Activated CD4-positive, alpha-beta T cell treated with anti-CD3 and anti-CD28 coated beads for 48 hours (primary cell): ENCODE measurements around the gene DLD.
A peak's percentile ranks its signal among the peaks of the same experiment; 100 is the strongest.
"Not testable (repeated sequence)": the region's sequence is repeated elsewhere in the genome, so short reads cannot be mapped to it uniquely, and the experiment has no call there.

ENCODE experiments used
- DNase-seq: peaks from one replicate; pipeline ENCODE4 v3.0.0-alpha.2; 2020

Gene DLD

GRCh38 chr7:107874605-107875446 lies 16.2 kb upstream of the DLD start:
- DNase-seq: peak; percentile 51

GRCh38 chr7:107876916-107877315 lies 14.1 kb upstream of the DLD start:
- no peak for DNase-seq

- DNase-seq: no peak
Measured at GRCh38 chr7:107877731-107878382, 13.1 kb upstream of the DLD start.

GRCh38 chr7:107878636-107879035 lies 12.3 kb upstream of the DLD start:
- no peak for DNase-seq

GRCh38 chr7:107879400-107880035 lies 11.5 kb upstream of the DLD start:
- DNase-seq: peak; percentile 53

- no peak for DNase-seq
Measured at GRCh38 chr7:107882766-107883165, 8.2 kb upstream of the DLD start.

- DNase-seq: no peak
Measured at GRCh38 chr7:107884066-107884818, 6.7 kb upstream of the DLD start.

- DNase-seq: not testable (repeated sequence)
Measured at GRCh38 chr7:107887827-107888226, 3.2 kb upstream of the DLD start.

- DNase-seq: no peak
Measured at GRCh38 chr7:107889992-107890391, 991 bp upstream of the DLD start.

GRCh38 chr7:107890493-107890961 lies 456 bp upstream of the DLD start:
- DNase-seq: no peak

GRCh38 chr7:107891636-107892366 lies 818 bp downstream of the DLD start:
- DNase-seq: peak; percentile 26

GRCh38 chr7:107892367-107892741 lies 1.4 kb downstream of the DLD start:
- not testable (repeated sequence) for DNase-seq

GRCh38 chr7:107898997-107899594 lies 8.1 kb downstream of the DLD start:
- no peak for DNase-seq

GRCh38 chr7:107900496-107901015 lies 9.6 kb downstream of the DLD start:
- no peak for DNase-seq

- no peak for DNase-seq
Measured at GRCh38 chr7:107902381-107902780, 11.4 kb downstream of the DLD start.

- DNase-seq: no peak
Measured at GRCh38 chr7:107907790-107908189, 16.8 kb downstream of the DLD start.

- DNase-seq: no peak
Measured at GRCh38 chr7:107909445-107909844, 18.5 kb downstream of the DLD start.

GRCh38 chr7:107911981-107912380 lies 21.0 kb downstream of the DLD start:
- no peak for DNase-seq

GRCh38 chr7:107913851-107914250 lies 22.9 kb downstream of the DLD start:
- no peak for DNase-seq

- DNase-seq: no peak
Measured at GRCh38 chr7:107914831-107915230, 23.8 kb downstream of the DLD start.

- DNase-seq: no peak
Measured at GRCh38 chr7:107915541-107915940, 24.6 kb downstream of the DLD start.
